ENCODE measurements around the gene TOMM20L. TPM values are rescaled to one million over a fixed set of nuclear protein-coding genes. Genes with fewer than 3 reads are reported as not detected.

Gene TOMM20L
- total and polyA plus RNA-seq, 7 donors = not detected

GRCh38 chr14:58439476-58439875 is 43.7 kb downstream of the TOMM20L start:
- Histone ChIP-seq H3K4me3 (no peak overlapping the region), H3K4me1 (no peaks in the 10 kb centered on the region), H3K9me3 (no peaks in the 10 kb centered on the region), H3K27me3 (ENCODE audit: insufficient read depth in 3 of 3, low read length in 2 of 3) (no peaks in the 10 kb centered on the region), H3K27ac (no peak overlapping the region), H3K36me3 (ENCODE audit: insufficient read depth in 1 of 2, low read depth in 1 of 2) (peaks cover 4 to 92% of the 10 kb centered on the region in 2 donors)
- no peak for TF ChIP-seq CTCF (IDR thresholded peaks at IDR 0.05)
- intact Hi-C loops (cut with DNase I) = no loop called here
- 75 to 88% (median 77%) methylated on average over 5 of the region's 5 CpGs for WGBS, 3 donors
- ATAC-seq (no peak), DNase-seq (no peak)

DNA sequence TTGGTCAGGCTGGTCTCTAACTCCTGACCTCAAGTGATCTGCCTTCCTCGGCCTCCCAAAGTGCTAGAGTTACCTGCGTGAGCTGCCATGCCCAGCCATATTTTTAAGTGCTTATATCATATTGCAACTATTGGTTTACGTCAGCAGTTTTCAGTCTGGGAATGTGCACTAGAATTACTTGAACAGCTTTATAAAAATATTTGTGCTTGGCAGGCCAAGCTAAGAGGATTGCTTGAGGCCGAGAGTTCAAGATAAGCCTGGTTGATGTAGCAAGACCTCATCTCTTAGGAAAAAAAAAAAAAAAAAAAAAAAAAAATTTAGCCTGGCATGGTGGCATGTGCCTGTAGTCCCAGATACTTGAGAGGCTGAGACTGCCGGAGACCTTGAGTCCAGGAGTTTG is 48.9 kb downstream of the TOMM20L start:
- WGBS, 3 donors = 31 to 62% (median 31%) methylated on average over 5 of the region's 5 CpGs
- Histone ChIP-seq H3K4me3 (no peak overlapping the region), H3K4me1 (no peaks in the 10 kb centered on the region), H3K27ac (no peak overlapping the region), H3K27me3 (ENCODE audit: insufficient read depth in 3 of 3, low read length in 2 of 3) (no peaks in the 10 kb centered on the region), H3K9me3 (no peaks in the 10 kb centered on the region), H3K36me3 (ENCODE audit: insufficient read depth in 1 of 2, low read depth in 1 of 2) (peaks cover 7 to 98% of the 10 kb centered on the region in 2 donors)
- intact Hi-C loops (cut with DNase I) = no loop called here
- DNase-seq (no peak), ATAC-seq (peak in 1 of 4 donors; percentile 24)
- no peak for TF ChIP-seq CTCF (IDR thresholded peaks at IDR 0.05)

DNA sequence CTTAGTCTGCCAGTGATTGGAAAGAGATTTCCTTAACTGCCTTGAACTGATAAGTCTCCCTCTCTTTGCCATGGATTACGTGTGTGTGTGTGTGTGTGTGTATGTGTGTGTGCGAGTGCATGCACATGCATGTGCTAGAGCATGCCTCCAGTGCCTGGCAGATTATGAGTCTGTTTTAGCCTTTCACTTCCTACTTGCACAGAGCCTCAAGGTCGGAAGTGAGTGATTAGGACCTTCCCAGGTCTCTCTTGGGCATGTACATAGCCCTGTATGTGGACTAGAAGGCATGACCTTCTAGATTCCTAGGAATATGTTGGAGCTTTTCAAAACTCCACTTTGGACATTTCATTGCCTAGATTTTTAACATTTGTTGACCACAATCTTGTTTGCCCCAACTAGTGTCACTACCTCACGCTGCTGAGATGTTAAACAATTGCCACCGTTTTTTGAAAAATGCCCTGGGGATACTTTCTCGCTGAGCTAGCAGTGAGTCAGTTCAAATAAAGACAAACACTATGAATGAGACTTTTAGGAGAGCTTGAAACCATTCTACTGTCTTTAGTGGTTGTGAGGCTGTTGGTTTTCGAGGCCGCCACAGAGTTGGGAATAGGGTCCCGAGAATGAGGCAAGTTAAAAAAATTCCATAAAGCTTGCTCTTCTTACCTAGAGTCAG is 60.0 kb downstream of the TOMM20L start:
- DNase-seq (no peak), ATAC-seq (no peak)
- no peak overlapping the region for H3K27ac ChIP-seq
- intact Hi-C loops (cut with DNase I) = no loop called here
- peaks cover 3 to 92% of the 10 kb centered on the region in 2 donors for H3K36me3 ChIP-seq (ENCODE audit: insufficient read depth in 1 of 2, low read depth in 1 of 2)
- no peaks in the 10 kb centered on the region for H3K27me3 ChIP-seq (ENCODE audit: insufficient read depth in 3 of 3, low read length in 2 of 3)
- no peaks in the 10 kb centered on the region for H3K4me1 ChIP-seq
- no peak for TF ChIP-seq CTCF (IDR thresholded peaks at IDR 0.05)
- 89 to 96% (median 93%) methylated on average over 9 of the region's 9 CpGs for WGBS, 3 donors
- H3K4me3 ChIP-seq = no peak overlapping the region
- H3K9me3 ChIP-seq = no peaks in the 10 kb centered on the region

Other genes with a start within 250 kb of the TOMM20L start
- 1 to 10 TPM in 1 of 4 donors, under 1 TPM in 3; 0.58 to 3.2 (median 0.85) TPM for gene ARMH4, start 243.7 kb upstream of the TOMM20L start, total RNA-seq
- under 1 TPM; 0.17 to 0.74 (median 0.43) TPM for gene ARMH4, start 243.7 kb upstream of the TOMM20L start, polyA plus RNA-seq
- 10 to 100 TPM; 41.2 to 67.1 (median 54.0) TPM for gene ACTR10, start 195.8 kb upstream of the TOMM20L start, total RNA-seq
- 10 to 100 TPM; 56.5 to 69.0 (median 61.0) TPM for gene ACTR10, start 195.8 kb upstream of the TOMM20L start, polyA plus RNA-seq
- gene PSMA3, start 151.1 kb upstream of the TOMM20L start, total RNA-seq = 100 to 1,000 TPM; 136 to 238 (median 211) TPM
- gene PSMA3, start 151.1 kb upstream of the TOMM20L start, polyA plus RNA-seq = 100 to 1,000 TPM; 235 to 466 (median 274) TPM
- gene ARID4A, start 97.4 kb upstream of the TOMM20L start, total RNA-seq = 10 to 100 TPM in 1 of 4 donors, 1 to 10 TPM in 3; 7.1 to 11.0 (median 8.3) TPM
- 1 to 10 TPM; 1.7 to 8.1 (median 3.0) TPM for gene ARID4A, start 97.4 kb upstream of the TOMM20L start, polyA plus RNA-seq
- 10 to 100 TPM; 44.2 to 55.6 (median 50.2) TPM for gene TIMM9, start 31.6 kb downstream of the TOMM20L start, total RNA-seq
- gene TIMM9, start 31.6 kb downstream of the TOMM20L start, polyA plus RNA-seq = 10 to 100 TPM; 47.4 to 87.8 (median 66.0) TPM
- gene KIAA0586, start 31.8 kb downstream of the TOMM20L start, total RNA-seq = 10 to 100 TPM in 1 of 4 donors, 1 to 10 TPM in 3; 5.0 to 14.2 (median 8.3) TPM
- gene KIAA0586, start 31.8 kb downstream of the TOMM20L start, polyA plus RNA-seq = 1 to 10 TPM; 2.5 to 6.2 (median 2.6) TPM
- 1 to 10 TPM in 3 of 4 donors, under 1 TPM in 1; 0.67 to 3.0 (median 1.5) TPM for gene DACT1, start 242.0 kb downstream of the TOMM20L start, total RNA-seq
- gene DACT1, start 242.0 kb downstream of the TOMM20L start, polyA plus RNA-seq = 1 to 10 TPM in 1 of 3 donors, under 1 TPM in 2; 0.34 to 1.0 (median 0.88) TPM